HAP-1 (cell line): ENCODE data around the gene TMEM123.
"Not testable (repeated sequence)": the region's sequence is repeated elsewhere in the genome, so short reads cannot be mapped to it uniquely, and the experiment has no call there.

Experiments
- DNase-seq, 2 experiments: peaks; one replicate each; pipeline ENCODE4 v3.0.0-alpha.2; 2016 to 2020; ENCODE audit warnings: low spot score in 2 of 2
- H3K27me3 ChIP-seq: fragments of 250-450 bp; sonication (Bioruptor Pico); 2 replicates; pipeline ENCODE4 v1.5.1; 2020; ENCODE audit warnings: low read depth, mild to moderate bottlenecking, moderate library complexity
- H3K36me3 ChIP-seq: fragments of 250-450 bp; sonication (Bioruptor Pico); replicated peaks from 2 replicates; pipeline ENCODE4 v1.5.1; 2020; ENCODE audit warnings: mild to moderate bottlenecking
- H3K4me1 ChIP-seq: fragments of 250-450 bp; sonication (Bioruptor Pico); 2 replicates; pipeline ENCODE4 v1.5.1; 2020; ENCODE audit warnings: mild to moderate bottlenecking
- H3K4me3 ChIP-seq: fragments of 250-450 bp; sonication (Bioruptor Pico); 2 replicates; pipeline ENCODE4 v1.5.1; 2020; ENCODE audit warnings: mild to moderate bottlenecking, moderate library complexity
- H3K9me3 ChIP-seq: fragments of 250-450 bp; sonication (Bioruptor Pico); 2 replicates; pipeline ENCODE4 v1.5.1; 2020; ENCODE audit warnings: mild to moderate bottlenecking, moderate library complexity
- in situ Hi-C: fragments of 300-500 bp; cut with MboI; formaldehyde crosslinking; loops from 3 replicates; pipeline ENCODE4 v1.14.3; 2020; ENCODE audit warnings: low sequenced_read_pairs, inconsistent platforms, mixed read lengths

TMEM123 gene

GRCh38 chr11:102436976-102437375, 15.6 kb downstream of the TMEM123 start:
- H3K4me3 ChIP-seq: no peak overlapping the region
- H3K4me1 ChIP-seq: no peaks in the 10 kb centered on the region
- in situ Hi-C loops: no loop called here
- H3K27me3 ChIP-seq: no peaks in the 10 kb centered on the region
- DNase-seq: no peak
- peaks cover 2% of the 10 kb centered on the region; the same call in 1 of the 2 replicates for H3K9me3 ChIP-seq
- H3K36me3 ChIP-seq: peaks cover 7% of the 10 kb centered on the region

- H3K36me3 ChIP-seq: peaks cover 8% of the 10 kb centered on the region
- no peak overlapping the region for H3K4me3 ChIP-seq
- H3K9me3 ChIP-seq: peaks cover 2% of the 10 kb centered on the region; the same call in 1 of the 2 replicates
- no peaks in the 10 kb centered on the region for H3K4me1 ChIP-seq
- no peak for DNase-seq
- no peaks in the 10 kb centered on the region for H3K27me3 ChIP-seq
- in situ Hi-C loops: no loop called here
Observed at GRCh38 chr11:102436561-102436960, 16.0 kb downstream of the TMEM123 start.

- H3K4me3 ChIP-seq: no peak overlapping the region
- H3K9me3 ChIP-seq: peaks cover 2% of the 10 kb centered on the region; the same call in 1 of the 2 replicates
- H3K4me1 ChIP-seq: no peaks in the 10 kb centered on the region
- H3K27me3 ChIP-seq: no peaks in the 10 kb centered on the region
- DNase-seq: no peak
- in situ Hi-C loops: no loop called here
- H3K36me3 ChIP-seq: peaks cover 11% of the 10 kb centered on the region
Observed at GRCh38 chr11:102435688-102436087, 16.9 kb downstream of the TMEM123 start.

- H3K4me3 ChIP-seq, in situ Hi-C loops, H3K4me1 ChIP-seq, DNase-seq, H3K27me3 ChIP-seq, H3K9me3 ChIP-seq: not testable (repeated sequence)
- H3K36me3 ChIP-seq: peaks cover 11% of the 10 kb centered on the region
Observed at GRCh38 chr11:102433571-102433970, 19.0 kb downstream of the TMEM123 start.

- H3K27me3 ChIP-seq, H3K9me3 ChIP-seq, H3K4me3 ChIP-seq, H3K4me1 ChIP-seq, in situ Hi-C loops, DNase-seq: not testable (repeated sequence)
- H3K36me3 ChIP-seq: peaks cover 11% of the 10 kb centered on the region
Observed at GRCh38 chr11:102432560-102432959, 20.0 kb downstream of the TMEM123 start.

GRCh38 chr11:102431404-102431803, 21.2 kb downstream of the TMEM123 start:
- Histone ChIP-seq H3K4me3 (no peak overlapping the region), H3K4me1 (peaks cover 11% of the 10 kb centered on the region), H3K36me3 (peaks cover 5% of the 10 kb centered on the region; the same call in 1 of the 2 replicates), H3K27me3 (no peaks in the 10 kb centered on the region), H3K9me3 (peaks cover 2% of the 10 kb centered on the region; the same call in 1 of the 2 replicates)
- in situ Hi-C loops: no loop called here
- DNase-seq: no peak

- H3K4me3 ChIP-seq: no peak overlapping the region
- H3K27me3 ChIP-seq: no peaks in the 10 kb centered on the region
- DNase-seq: no peak
- H3K4me1 ChIP-seq: peaks cover 15% of the 10 kb centered on the region
- H3K9me3 ChIP-seq: peaks cover 2% of the 10 kb centered on the region; the same call in 1 of the 2 replicates
- in situ Hi-C loops: no loop called here
- peaks cover 6% of the 10 kb centered on the region; the same call in 1 of the 2 replicates for H3K36me3 ChIP-seq
Observed at GRCh38 chr11:102430158-102430836, 22.3 kb downstream of the TMEM123 start.

- Histone ChIP-seq H3K9me3 (peaks cover 2% of the 10 kb centered on the region; the same call in 1 of the 2 replicates), H3K36me3 (peaks cover 6% of the 10 kb centered on the region; the same call in 1 of the 2 replicates), H3K4me3 (no peak overlapping the region), H3K27me3 (no peaks in the 10 kb centered on the region), H3K4me1 (peaks cover 15% of the 10 kb centered on the region)
- in situ Hi-C loops: no loop called here
- DNase-seq: no peak
Observed at GRCh38 chr11:102429691-102430090, 22.9 kb downstream of the TMEM123 start.

GRCh38 chr11:102429226-102429625, 23.3 kb downstream of the TMEM123 start:
- Histone ChIP-seq H3K4me3 (no peak overlapping the region), H3K4me1 (peaks cover 16% of the 10 kb centered on the region), H3K36me3 (peaks cover 6% of the 10 kb centered on the region; the same call in 1 of the 2 replicates), H3K27me3 (no peaks in the 10 kb centered on the region), H3K9me3 (peaks cover 2% of the 10 kb centered on the region; the same call in 1 of the 2 replicates)
- in situ Hi-C loops: no loop called here
- no peak for DNase-seq

GRCh38 chr11:102428696-102429095, 23.9 kb downstream of the TMEM123 start:
- in situ Hi-C loops: no loop called here
- peaks cover 2% of the 10 kb centered on the region; the same call in 1 of the 2 replicates for H3K9me3 ChIP-seq
- no peaks in the 10 kb centered on the region for H3K27me3 ChIP-seq
- no peak for DNase-seq
- H3K4me3 ChIP-seq: no peak overlapping the region
- H3K4me1 ChIP-seq: peaks cover 22% of the 10 kb centered on the region
- peaks cover 6% of the 10 kb centered on the region; the same call in 1 of the 2 replicates for H3K36me3 ChIP-seq

- peaks cover 6% of the 10 kb centered on the region; the same call in 1 of the 2 replicates for H3K36me3 ChIP-seq
Observed at GRCh38 chr11:102427068-102427467, 25.5 kb downstream of the TMEM123 start.

GRCh38 chr11:102426570-102426969, 26.0 kb downstream of the TMEM123 start:
- Histone ChIP-seq H3K36me3 (peaks cover 5% of the 10 kb centered on the region; the same call in 1 of the 2 replicates), H3K4me3 (no peak overlapping the region), H3K4me1 (peaks cover 25% of the 10 kb centered on the region), H3K27me3 (no peaks in the 10 kb centered on the region), H3K9me3 (no peaks in the 10 kb centered on the region)
- in situ Hi-C loops: no loop called here
- peak in 1 of 2 experiments; percentile 49 for DNase-seq

More at GRCh38 chr11:102427068-102427467, 25.5 kb downstream of the TMEM123 start:
- in situ Hi-C loops: no loop called here
- Histone ChIP-seq H3K27me3 (no peaks in the 10 kb centered on the region), H3K4me1 (peaks cover 23% of the 10 kb centered on the region), H3K4me3 (no peak overlapping the region), H3K9me3 (no peaks in the 10 kb centered on the region; the same call in 1 of the 2 replicates)
- DNase-seq: peak in 1 of 2 experiments; percentile 37

- H3K36me3 ChIP-seq: 0 out of 2 replicates have a peak, but pooled peaks cover 2% of the 10 kb centered on the region
- H3K27me3 ChIP-seq: no peaks in the 10 kb centered on the region
- H3K9me3 ChIP-seq: no peaks in the 10 kb centered on the region
- DNase-seq: no peak
- H3K4me3 ChIP-seq: no peak overlapping the region
- in situ Hi-C loops: no loop called here
- peaks cover 31% of the 10 kb centered on the region for H3K4me1 ChIP-seq
Observed at GRCh38 chr11:102426000-102426399, 26.6 kb downstream of the TMEM123 start.

GRCh38 chr11:102423936-102424335, 28.6 kb downstream of the TMEM123 start:
- peaks cover 32% of the 10 kb centered on the region for H3K4me1 ChIP-seq
- 0 out of 2 replicates have a peak, but pooled peaks cover 2% of the 10 kb centered on the region for H3K36me3 ChIP-seq
- peak in 1 of 2 experiments; percentile 57 for DNase-seq

More at GRCh38 chr11:102423936-102424335, 28.6 kb downstream of the TMEM123 start:
- Histone ChIP-seq H3K9me3 (no peaks in the 10 kb centered on the region), H3K4me3 (no peak overlapping the region), H3K27me3 (no peaks in the 10 kb centered on the region)
- in situ Hi-C loops: no loop called here
